Prostate gland (tissue), 2 donors: ENCODE measurements around the gene FOXP4. TPM values are rescaled to one million over a fixed set of nuclear protein-coding genes. Genes with fewer than 3 reads are reported as not detected.

Source experiments
- DNase-seq: peaks from one replicate; pipeline ENCODE4 v3.0.0-alpha.2; 2019; ENCODE audit warnings: low spot score
- H3K27ac ChIP-seq, 2 donors: fragments of 200-600 bp; sonication (generic); 2 replicates each; pipeline ENCODE4 v1.5.1; 2017 to 2019
- H3K27me3 ChIP-seq: fragments of 200-600 bp; sonication (generic); replicated peaks from 2 replicates; pipeline ENCODE4 v1.5.1; 2019; ENCODE audit not compliant: insufficient read depth
- H3K36me3 ChIP-seq, 2 donors: fragments of 200-600 bp; sonication (generic); 1 replicate in 1 of 2; 2 replicates in 1 of 2; pipeline versions ENCODE4 v1.5.1 to v1.8.1; 2017 to 2019
- H3K4me1 ChIP-seq: fragments of 200-600 bp; sonication (generic); replicated peaks from 2 replicates; pipeline ENCODE4 v1.5.1; 2019
- H3K4me3 ChIP-seq, 2 donors: fragments of 200-600 bp; sonication (generic); 2 replicates each; pipeline ENCODE4 v1.5.1; 2017 to 2019
- H3K9me3 ChIP-seq: fragments of 200-600 bp; sonication (generic); 2 replicates; pipeline ENCODE4 v1.5.1; 2017
- CTCF ChIP-seq, 4 experiments: fragments of 200-600 bp in 2 of 4; fragments of 450-650 bp in 2 of 4; sonication (generic) in 2 of 4; IDR thresholded peaks; 1 replicate in 3 of 4; 2 replicates in 1 of 4; pipeline ENCODE4 v1.5.1; 2016 to 2019; ENCODE audit warnings: antibody characterized with exemption in 4 of 4, mild to moderate bottlenecking in 2 of 4, moderate library complexity in 2 of 4
- POLR2A ChIP-seq: fragments of 450-650 bp; IDR thresholded peaks from one replicate; pipeline ENCODE4 v1.6.1; 2016; ENCODE audit warnings: antibody characterized with exemption, mild to moderate bottlenecking
- POLR2AphosphoS5 ChIP-seq: sonication (generic); formaldehyde crosslinking; IDR thresholded peaks from one replicate; pipeline ENCODE4 v1.6.1; 2017; ENCODE audit warnings: antibody characterized with exemption
- WGBS: methylation state at CpG from one replicate; pipeline ENCODE4 v1.1.5; 2018; 5-methylcytosine and 5-hydroxymethylcytosine counted together
- intact Hi-C: fragments of 100-400 bp; cut with DNase I; formaldehyde crosslinking; loops from one replicate; pipeline ENCODE4 v1.14.2; 2022
- microRNA-seq: library from miRNA; unstranded; fragments of <30 nt; microRNA quantifications from one replicate; pipeline ENCODE4, GENCODE V29; 2016
- small RNA-seq, 2 donors: library from RNA; depleted of rRNA; stranded (forward); fragments of <200 nt; gene quantifications; one replicate each; pipeline ENCODE3, GENCODE V24; 2016
- total RNA-seq, 2 donors: library from RNA; depleted of rRNA; stranded (reverse); fragments of >200 nt; gene quantifications; one replicate each; pipeline ENCODE4 v1.1.0, GENCODE V29; 2016

The FOXP4 gene
- total RNA-seq, 2 donors from 2014 or later: 24.8 to 53.5 TPM

- no peak overlapping the region for H3K4me3 ChIP-seq
- H3K27me3 ChIP-seq: no peaks in the 10 kb centered on the region
- intact Hi-C loops: no loop called here
- H3K36me3 ChIP-seq: no peaks in the 10 kb centered on the region
- no peak for DNase-seq
- WGBS: 86% methylated on average over 7 of the region's 7 CpGs
- no peaks in the 10 kb centered on the region for H3K4me1 ChIP-seq
- no peak overlapping the region for H3K27ac ChIP-seq
- H3K9me3 ChIP-seq: no peaks in the 10 kb centered on the region
- TF ChIP-seq POLR2A: no peak
- TF ChIP-seq POLR2AphosphoS5: no peak
- TF ChIP-seq CTCF (IDR thresholded peaks at IDR 0.05): no peak
Measured at GRCh38 chr6:41648070-41648585, 101.9 kb downstream of the FOXP4 start.

GRCh38 chr6:41648921-41649320 is 102.7 kb downstream of the FOXP4 start:
- DNase-seq: no peak
- H3K27ac ChIP-seq: no peak overlapping the region
- no peaks in the 10 kb centered on the region for H3K9me3 ChIP-seq
- no peaks in the 10 kb centered on the region for H3K27me3 ChIP-seq
- 59% methylated on average over 5 of the region's 5 CpGs for WGBS
- H3K36me3 ChIP-seq: no peaks in the 10 kb centered on the region
- TF ChIP-seq POLR2A: no peak
- no peak for TF ChIP-seq CTCF (IDR thresholded peaks at IDR 0.05)
- no peak for TF ChIP-seq POLR2AphosphoS5
- no peak overlapping the region for H3K4me3 ChIP-seq
- no peaks in the 10 kb centered on the region for H3K4me1 ChIP-seq
- intact Hi-C loops: no loop called here

DNA sequence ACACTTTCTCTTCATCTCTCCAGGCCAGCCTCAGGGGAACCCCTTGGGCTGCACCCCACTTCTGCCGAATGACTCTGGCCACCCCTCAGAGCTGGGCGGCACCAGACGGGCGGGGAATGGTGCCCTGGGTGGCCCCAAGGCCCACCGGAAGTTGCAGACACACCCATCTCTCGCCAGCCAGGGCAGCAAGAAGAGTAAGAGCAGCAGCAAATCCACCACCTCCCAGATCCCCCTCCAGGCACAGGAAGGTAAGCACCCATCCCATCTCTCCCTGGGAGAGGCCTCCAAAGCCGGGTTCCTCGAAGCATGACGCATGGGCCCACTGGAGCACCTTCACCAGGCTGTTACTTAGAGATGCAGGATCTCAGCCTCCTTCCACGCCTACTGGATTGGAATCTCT is 103.4 kb downstream of the FOXP4 start:
- intact Hi-C loops: no loop called here
- Histone ChIP-seq H3K4me3 (no peak overlapping the region), H3K4me1 (no peaks in the 10 kb centered on the region), H3K9me3 (no peaks in the 10 kb centered on the region), H3K27ac (no peak overlapping the region), H3K27me3 (no peaks in the 10 kb centered on the region), H3K36me3 (no peaks in the 10 kb centered on the region)
- TF ChIP-seq CTCF (IDR thresholded peaks at IDR 0.05) (no peak), POLR2AphosphoS5 (no peak), POLR2A (no peak)
- DNase-seq: no peak
- 79% methylated on average over 10 of the region's 10 CpGs for WGBS

DNA sequence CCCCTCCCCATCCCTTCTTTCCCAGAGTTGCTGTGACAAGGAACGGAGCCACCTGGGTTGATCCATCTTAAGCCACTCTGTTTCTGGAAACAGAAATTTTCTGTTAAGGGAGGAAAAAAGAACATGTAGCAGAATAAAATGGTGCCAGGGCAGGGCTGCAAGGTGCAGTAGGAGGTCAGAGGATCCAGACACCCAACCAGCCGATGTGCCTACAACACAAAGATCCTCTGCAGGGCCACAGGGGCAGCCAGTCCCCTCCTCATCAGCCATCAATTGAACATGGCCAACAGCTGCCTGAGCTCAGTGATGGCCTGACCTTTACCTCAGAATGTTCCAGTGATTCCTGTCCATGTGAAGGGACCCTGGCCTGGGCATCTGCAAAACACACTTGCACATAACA is 103.9 kb downstream of the FOXP4 start:
- Histone ChIP-seq H3K9me3 (no peaks in the 10 kb centered on the region), H3K4me3 (no peak overlapping the region), H3K27ac (no peak overlapping the region), H3K4me1 (no peaks in the 10 kb centered on the region), H3K27me3 (no peaks in the 10 kb centered on the region), H3K36me3 (no peaks in the 10 kb centered on the region)
- no peak for DNase-seq
- intact Hi-C loops: no loop called here
- TF ChIP-seq POLR2AphosphoS5 (no peak), POLR2A (no peak), CTCF (IDR thresholded peaks at IDR 0.05) (no peak)
- WGBS: 95% methylated on average over 2 of the region's 2 CpGs

GRCh38 chr6:41651246-41651961 is 105.2 kb downstream of the FOXP4 start:
- no peaks in the 10 kb centered on the region for H3K4me1 ChIP-seq
- H3K27me3 ChIP-seq: no peaks in the 10 kb centered on the region
- 72% methylated on average over 11 of the region's 11 CpGs for WGBS
- H3K4me3 ChIP-seq: no peak overlapping the region
- no peak for TF ChIP-seq POLR2AphosphoS5
- no peaks in the 10 kb centered on the region for H3K36me3 ChIP-seq
- no peaks in the 10 kb centered on the region for H3K9me3 ChIP-seq
- H3K27ac ChIP-seq: no peak overlapping the region
- intact Hi-C loops: no loop called here
- no peak for DNase-seq

Small RNA genes within 50 kb of the gene (microRNA-seq; reads per million reads assigned to microRNA genes)
- not detected for gene MIR4641

Small RNA genes within 50 kb of the gene (small RNA-seq; reads per million reads assigned to genes)
- gene MIR4641: 0 to 0.09 reads per million in 2 donors

Other genes starting within 250 kb of the FOXP4 start
- not detected for gene NCR2, start 210.8 kb upstream of the FOXP4 start, total RNA-seq
- gene MDFI, start 92.1 kb downstream of the FOXP4 start, total RNA-seq: 10 to 100 TPM; 31.8 to 77.9 TPM
- gene TFEB, start 189.2 kb downstream of the FOXP4 start, total RNA-seq: 10 to 100 TPM; 28.4 to 31.2 TPM
- 100 to 1,000 TPM in 1 of 2 donors, 10 to 100 TPM in 1; 18.4 to 391 TPM for gene PGC, start 201.0 kb downstream of the FOXP4 start, total RNA-seq
- gene FRS3, start 233.5 kb downstream of the FOXP4 start, total RNA-seq: 10 to 100 TPM in 1 of 2 donors, 1 to 10 TPM in 1; 5.9 to 18.4 TPM
- gene PRICKLE4, start 234.4 kb downstream of the FOXP4 start, total RNA-seq: 10 to 100 TPM; 11.4 to 11.6 TPM
- gene TOMM6, start 241.3 kb downstream of the FOXP4 start, total RNA-seq: 100 to 1,000 TPM; 158 to 233 TPM